ENCODE results near the gene CNR1. TPM values are rescaled to one million over a fixed set of nuclear protein-coding genes. Genes with fewer than 3 reads are reported as not detected.
A peak's percentile ranks its signal among the peaks of the same experiment; 100 is the strongest.
"Not testable (repeated sequence)": the region's sequence is repeated elsewhere in the genome, so short reads cannot be mapped to it uniquely, and the experiment has no call there.

Gene CNR1
- under 0.01 and 0.13 TPM in 2 replicates for total RNA-seq

DNA sequence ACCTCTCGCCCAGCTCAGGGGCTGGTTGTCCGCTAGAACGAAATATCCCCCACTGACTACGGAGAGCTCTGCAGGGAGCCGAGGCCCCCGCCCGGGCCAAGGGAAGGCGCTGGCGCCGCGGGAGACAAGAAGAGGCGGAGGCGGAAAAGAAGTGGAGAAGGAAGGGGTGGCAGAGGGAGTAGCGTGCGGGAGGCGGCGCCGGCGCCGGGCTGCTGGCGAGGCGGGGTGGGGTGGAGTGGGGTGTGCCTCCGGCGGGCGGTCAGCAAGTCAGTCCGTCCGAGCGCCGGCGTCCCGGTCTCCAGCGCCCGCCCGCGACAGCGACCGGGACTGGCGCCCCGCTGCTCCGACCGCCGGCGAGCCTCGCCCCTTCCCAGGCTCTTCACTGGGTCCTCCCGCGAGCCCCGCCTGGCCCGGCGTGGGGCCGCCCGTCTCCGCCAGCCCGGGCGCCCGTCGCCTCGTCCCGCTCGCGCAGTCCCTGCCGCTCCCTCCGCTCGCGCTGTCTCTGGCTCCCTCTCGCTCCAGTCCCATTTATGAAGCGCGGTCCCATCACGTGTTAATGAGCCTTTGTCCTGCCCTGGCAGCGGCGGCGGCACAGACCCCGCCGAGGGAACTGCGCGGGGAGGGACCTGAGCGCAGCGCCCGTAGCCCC is at the start of gene CNR1:
Gene CNR1 (minus strand): TSS at position 504 of the 649 bp plus-strand sequence. CDS start 21,073 bp downstream, outside the sequence.
- Histone ChIP-seq H3K36me3 (ENCODE audit: control insufficient read depth, insufficient read depth, low read length) (no peaks in the 10 kb centered on the region), H3K4me3 (ENCODE audit: low read depth, low read length) (peak within 1 kb of the TSS; percentile 21), H3K27me3 (ENCODE audit: control insufficient read depth, insufficient read depth, low read length) (peaks cover 16% of the 10 kb centered on the region)
- FAIRE-seq (no peak), DNase-seq (ENCODE audit: low read depth) (peak; percentile 4)
- TF ChIP-seq, protein P1, sequence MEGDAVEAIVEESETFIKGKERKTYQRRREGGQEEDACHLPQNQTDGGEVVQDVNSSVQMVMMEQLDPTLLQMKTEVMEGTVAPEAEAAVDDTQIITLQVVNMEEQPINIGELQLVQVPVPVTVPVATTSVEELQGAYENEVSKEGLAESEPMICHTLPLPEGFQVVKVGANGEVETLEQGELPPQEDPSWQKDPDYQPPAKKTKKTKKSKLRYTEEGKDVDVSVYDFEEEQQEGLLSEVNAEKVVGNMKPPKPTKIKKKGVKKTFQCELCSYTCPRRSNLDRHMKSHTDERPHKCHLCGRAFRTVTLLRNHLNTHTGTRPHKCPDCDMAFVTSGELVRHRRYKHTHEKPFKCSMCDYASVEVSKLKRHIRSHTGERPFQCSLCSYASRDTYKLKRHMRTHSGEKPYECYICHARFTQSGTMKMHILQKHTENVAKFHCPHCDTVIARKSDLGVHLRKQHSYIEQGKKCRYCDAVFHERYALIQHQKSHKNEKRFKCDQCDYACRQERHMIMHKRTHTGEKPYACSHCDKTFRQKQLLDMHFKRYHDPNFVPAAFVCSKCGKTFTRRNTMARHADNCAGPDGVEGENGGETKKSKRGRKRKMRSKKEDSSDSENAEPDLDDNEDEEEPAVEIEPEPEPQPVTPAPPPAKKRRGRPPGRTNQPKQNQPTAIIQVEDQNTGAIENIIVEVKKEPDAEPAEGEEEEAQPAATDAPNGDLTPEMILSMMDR (IDR thresholded peaks at IDR 0.05; ENCODE audit: insufficient read depth, low read length, severe bottlenecking), result no peak

- FAIRE-seq, result no peak
These were observed 45.3 kb upstream of the CNR1 start for GRCh38 chr6:88211446-88211845.

GRCh38 chr6:88209301-88209700 is 43.2 kb upstream of the CNR1 start:
- FAIRE-seq (no peak), DNase-seq (ENCODE audit: low read depth) (no peak)
- Histone ChIP-seq H3K27me3 (ENCODE audit: control insufficient read depth, insufficient read depth, low read length) (no peaks in the 10 kb centered on the region), H3K4me3 (ENCODE audit: low read depth, low read length) (no peak overlapping the region), H3K36me3 (ENCODE audit: control insufficient read depth, insufficient read depth, low read length) (no peaks in the 10 kb centered on the region)
- TF ChIP-seq, protein P1 (IDR thresholded peaks at IDR 0.05; ENCODE audit: insufficient read depth, low read length, severe bottlenecking), result no peak

More at GRCh38 chr6:88211446-88211845, 45.3 kb upstream of the CNR1 start:
- TF ChIP-seq, protein P1 (IDR thresholded peaks at IDR 0.05; ENCODE audit: insufficient read depth, low read length, severe bottlenecking), result no peak
- H3K4me3 ChIP-seq (ENCODE audit: low read depth, low read length), result no peak overlapping the region
- no peaks in the 10 kb centered on the region for H3K27me3 ChIP-seq (ENCODE audit: control insufficient read depth, insufficient read depth, low read length)
- no peaks in the 10 kb centered on the region for H3K36me3 ChIP-seq (ENCODE audit: control insufficient read depth, insufficient read depth, low read length)
- no peak for DNase-seq (ENCODE audit: low read depth)

DNA sequence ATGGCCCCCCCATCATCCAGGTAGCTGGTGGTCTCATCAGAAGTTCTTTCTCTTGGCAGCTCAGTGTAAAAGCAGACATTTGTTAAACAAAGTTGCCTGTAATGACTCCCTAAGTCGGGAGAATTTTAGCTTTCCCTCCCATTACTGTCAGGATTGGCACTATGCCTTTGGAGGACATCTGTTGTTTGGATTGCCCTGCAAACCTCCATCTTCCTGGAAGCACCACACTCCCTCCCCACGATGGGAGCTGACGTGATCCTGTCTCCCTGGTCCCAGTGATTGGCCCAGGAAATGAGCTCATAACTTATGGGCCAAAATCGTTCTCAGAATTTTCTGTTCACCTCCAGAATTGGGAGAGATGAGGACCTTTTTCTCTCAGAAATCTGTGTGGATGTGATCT is 42.6 kb upstream of the CNR1 start:
- Histone ChIP-seq H3K36me3 (ENCODE audit: control insufficient read depth, insufficient read depth, low read length) (no peaks in the 10 kb centered on the region), H3K4me3 (ENCODE audit: low read depth, low read length) (no peak overlapping the region), H3K27me3 (ENCODE audit: control insufficient read depth, insufficient read depth, low read length) (no peaks in the 10 kb centered on the region)
- FAIRE-seq (no peak), DNase-seq (ENCODE audit: low read depth) (no peak)
- TF ChIP-seq, protein P1 (IDR thresholded peaks at IDR 0.05; ENCODE audit: insufficient read depth, low read length, severe bottlenecking), result no peak

GRCh38 chr6:88201734-88202133 is 35.6 kb upstream of the CNR1 start:
- FAIRE-seq; DNase-seq (ENCODE audit: low read depth); H3K27me3 ChIP-seq (ENCODE audit: control insufficient read depth, insufficient read depth, low read length); H3K4me3 ChIP-seq (ENCODE audit: low read depth, low read length); H3K36me3 ChIP-seq (ENCODE audit: control insufficient read depth, insufficient read depth, low read length): not testable (repeated sequence)

DNA sequence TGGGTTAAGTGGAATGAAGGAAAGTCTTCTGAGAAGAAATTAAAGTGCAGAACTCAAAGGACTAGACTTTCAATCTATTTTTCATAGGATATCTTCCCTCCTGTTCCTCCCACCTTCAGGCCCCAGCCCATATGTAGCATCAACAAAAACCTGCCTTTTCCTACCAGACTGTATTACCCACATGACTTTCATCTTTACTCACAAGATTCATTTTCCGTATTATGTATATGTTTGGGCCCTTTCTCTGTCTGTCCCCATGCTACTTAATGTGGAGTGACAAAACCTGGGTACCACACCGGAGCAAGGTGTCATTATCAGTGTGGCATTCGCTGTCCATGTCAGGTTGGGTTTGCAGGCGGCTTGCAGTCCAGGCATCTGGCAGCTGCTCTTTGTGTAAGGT is 18.8 kb upstream of the CNR1 start:
- TF ChIP-seq, protein P1 (IDR thresholded peaks at IDR 0.05; ENCODE audit: insufficient read depth, low read length, severe bottlenecking), result no peak
- Histone ChIP-seq H3K27me3 (ENCODE audit: control insufficient read depth, insufficient read depth, low read length) (no peaks in the 10 kb centered on the region), H3K36me3 (ENCODE audit: control insufficient read depth, insufficient read depth, low read length) (no peaks in the 10 kb centered on the region), H3K4me3 (ENCODE audit: low read depth, low read length) (no peak overlapping the region)
- DNase-seq (ENCODE audit: low read depth) (no peak), FAIRE-seq (no peak)

Data from bronchial epithelial cell (primary cell).